ENCODE data around the gene TBX5. TPM values are rescaled to one million over a fixed set of nuclear protein-coding genes. Genes with fewer than 3 reads are reported as not detected.

TBX5 gene
- total RNA-seq, 1 donor from 2014 or later = not detected

DNA sequence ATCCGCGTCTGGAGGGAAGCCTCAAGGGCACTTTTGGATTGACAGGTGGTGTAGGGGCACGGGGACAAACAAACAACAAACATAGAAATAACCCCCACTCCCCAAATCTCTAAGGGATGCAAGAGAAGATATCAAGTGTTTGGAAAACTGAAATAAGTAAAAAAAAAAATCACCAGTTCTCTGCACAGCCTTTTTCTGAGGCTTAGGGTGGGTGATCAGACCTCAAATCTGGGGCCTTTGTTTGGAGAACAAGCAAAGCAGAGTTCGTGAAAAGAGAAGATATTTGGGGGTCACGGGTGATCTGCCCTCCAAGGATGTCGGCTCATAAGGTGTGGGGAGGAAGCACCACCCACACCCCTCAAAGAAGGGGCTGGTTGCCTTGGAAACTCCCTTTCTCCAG is 10.7 kb downstream of the TBX5 start:
- H3K27me3 Mint-ChIP-seq (ENCODE audit: unreplicated experiment) = peaks cover 56% of the 10 kb centered on the region
- H3K4me1 Mint-ChIP-seq (ENCODE audit: unreplicated experiment) = peaks cover 3% of the 10 kb centered on the region
- H3K9me3 Mint-ChIP-seq (ENCODE audit: unreplicated experiment) = no peaks in the 10 kb centered on the region
- H3K4me3 Mint-ChIP-seq (ENCODE audit: unreplicated experiment) = no peak overlapping the region
- TF ChIP-seq, protein P1, sequence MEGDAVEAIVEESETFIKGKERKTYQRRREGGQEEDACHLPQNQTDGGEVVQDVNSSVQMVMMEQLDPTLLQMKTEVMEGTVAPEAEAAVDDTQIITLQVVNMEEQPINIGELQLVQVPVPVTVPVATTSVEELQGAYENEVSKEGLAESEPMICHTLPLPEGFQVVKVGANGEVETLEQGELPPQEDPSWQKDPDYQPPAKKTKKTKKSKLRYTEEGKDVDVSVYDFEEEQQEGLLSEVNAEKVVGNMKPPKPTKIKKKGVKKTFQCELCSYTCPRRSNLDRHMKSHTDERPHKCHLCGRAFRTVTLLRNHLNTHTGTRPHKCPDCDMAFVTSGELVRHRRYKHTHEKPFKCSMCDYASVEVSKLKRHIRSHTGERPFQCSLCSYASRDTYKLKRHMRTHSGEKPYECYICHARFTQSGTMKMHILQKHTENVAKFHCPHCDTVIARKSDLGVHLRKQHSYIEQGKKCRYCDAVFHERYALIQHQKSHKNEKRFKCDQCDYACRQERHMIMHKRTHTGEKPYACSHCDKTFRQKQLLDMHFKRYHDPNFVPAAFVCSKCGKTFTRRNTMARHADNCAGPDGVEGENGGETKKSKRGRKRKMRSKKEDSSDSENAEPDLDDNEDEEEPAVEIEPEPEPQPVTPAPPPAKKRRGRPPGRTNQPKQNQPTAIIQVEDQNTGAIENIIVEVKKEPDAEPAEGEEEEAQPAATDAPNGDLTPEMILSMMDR (IDR thresholded peaks at IDR 0.05) = no peak
- H3K27ac Mint-ChIP-seq (ENCODE audit: unreplicated experiment) = no peak overlapping the region
- no peaks in the 10 kb centered on the region for H3K36me3 Mint-ChIP-seq (ENCODE audit: unreplicated experiment)
- DNase-seq (ENCODE audit: extremely low spot score, unreplicated experiment) = no peak

DNA sequence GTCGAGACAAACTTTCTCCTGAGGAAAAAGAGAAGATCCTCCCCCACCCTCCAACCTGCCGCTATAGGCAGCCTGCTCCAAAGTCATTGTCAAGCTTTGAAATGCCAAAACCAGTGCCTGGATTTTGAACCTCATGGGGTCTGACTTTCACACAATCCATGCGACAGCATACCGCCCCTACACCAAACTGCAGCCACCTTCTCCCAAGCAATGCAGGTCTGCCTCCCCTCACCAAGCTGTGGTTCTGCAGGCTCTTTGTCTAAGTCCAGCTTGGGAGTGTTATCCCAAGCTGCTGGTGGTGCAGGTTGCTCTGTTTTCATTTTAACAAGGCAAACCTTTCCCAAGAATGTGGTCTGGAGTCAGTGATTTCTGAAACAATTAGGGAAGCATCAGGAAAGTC is 12.4 kb downstream of the TBX5 start:
- H3K4me3 Mint-ChIP-seq (ENCODE audit: unreplicated experiment) = no peak overlapping the region
- DNase-seq (ENCODE audit: extremely low spot score, unreplicated experiment) = no peak

GRCh38 chr12:114392909-114393308 is 13.0 kb downstream of the TBX5 start:
- no peaks in the 10 kb centered on the region for H3K9me3 Mint-ChIP-seq (ENCODE audit: unreplicated experiment)
- TF ChIP-seq, protein P1 (IDR thresholded peaks at IDR 0.05) = no peak
- DNase-seq (ENCODE audit: extremely low spot score, unreplicated experiment) = no peak
- H3K27ac Mint-ChIP-seq (ENCODE audit: unreplicated experiment) = no peak overlapping the region
- no peaks in the 10 kb centered on the region for H3K36me3 Mint-ChIP-seq (ENCODE audit: unreplicated experiment)
- no peak overlapping the region for H3K4me3 Mint-ChIP-seq (ENCODE audit: unreplicated experiment)
- peaks cover 34% of the 10 kb centered on the region for H3K27me3 Mint-ChIP-seq (ENCODE audit: unreplicated experiment)
- H3K4me1 Mint-ChIP-seq (ENCODE audit: unreplicated experiment) = peaks cover 3% of the 10 kb centered on the region

More for the DNA sequence above, 12.4 kb downstream of the TBX5 start:
- Mint-ChIP-seq H3K27ac (ENCODE audit: unreplicated experiment) (no peak overlapping the region), H3K27me3 (ENCODE audit: unreplicated experiment) (peaks cover 40% of the 10 kb centered on the region), H3K36me3 (ENCODE audit: unreplicated experiment) (no peaks in the 10 kb centered on the region), H3K4me1 (ENCODE audit: unreplicated experiment) (peaks cover 3% of the 10 kb centered on the region), H3K9me3 (ENCODE audit: unreplicated experiment) (no peaks in the 10 kb centered on the region)
- TF ChIP-seq, protein P1 (IDR thresholded peaks at IDR 0.05) = no peak

- Mint-ChIP-seq H3K36me3 (ENCODE audit: unreplicated experiment) (no peaks in the 10 kb centered on the region), H3K4me1 (ENCODE audit: unreplicated experiment) (peaks cover 3% of the 10 kb centered on the region), H3K4me3 (ENCODE audit: unreplicated experiment) (no peak overlapping the region), H3K27me3 (ENCODE audit: unreplicated experiment) (peaks cover 18% of the 10 kb centered on the region), H3K27ac (ENCODE audit: unreplicated experiment) (no peak overlapping the region), H3K9me3 (ENCODE audit: unreplicated experiment) (no peaks in the 10 kb centered on the region)
- DNase-seq (ENCODE audit: extremely low spot score, unreplicated experiment) = no peak
- TF ChIP-seq, protein P1 (IDR thresholded peaks at IDR 0.05) = no peak
These were observed 14.9 kb downstream of the TBX5 start for GRCh38 chr12:114391088-114391487.

DNA sequence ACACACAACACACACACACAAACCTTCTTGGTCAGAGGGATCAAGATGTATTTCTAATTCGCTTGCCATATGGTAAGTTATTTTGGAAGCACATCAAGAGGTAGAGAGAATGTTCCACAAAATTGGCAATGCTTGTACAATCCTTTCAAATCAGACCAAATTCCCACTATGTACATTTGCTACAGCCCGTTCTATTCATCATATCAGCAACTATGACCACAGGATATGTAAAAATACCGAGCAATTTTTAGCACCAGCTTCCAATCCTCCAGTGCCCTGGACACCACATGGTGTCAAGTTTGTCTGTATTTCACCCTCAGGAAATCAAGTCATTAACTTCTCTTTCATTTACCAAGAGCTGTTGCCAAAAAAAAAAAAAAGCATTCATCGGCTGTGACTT is 21.2 kb downstream of the TBX5 start:
- Mint-ChIP-seq H3K27ac (ENCODE audit: unreplicated experiment) (no peak overlapping the region), H3K4me3 (ENCODE audit: unreplicated experiment) (no peak overlapping the region), H3K36me3 (ENCODE audit: unreplicated experiment) (no peaks in the 10 kb centered on the region), H3K4me1 (ENCODE audit: unreplicated experiment) (no peaks in the 10 kb centered on the region), H3K27me3 (ENCODE audit: unreplicated experiment) (no peaks in the 10 kb centered on the region), H3K9me3 (ENCODE audit: unreplicated experiment) (peaks cover 4% of the 10 kb centered on the region)
- no peak for DNase-seq (ENCODE audit: extremely low spot score, unreplicated experiment)
- TF ChIP-seq, protein P1 (IDR thresholded peaks at IDR 0.05) = no peak

All from osteocyte (in vitro differentiated cells).